Activated CD4-positive, alpha-beta T cell treated with anti-CD3 and anti-CD28 coated beads, Interleukin-2, amount 50 U/mL, for 24 hours (primary cell): ENCODE results near the gene NPR1.
"Not testable (repeated sequence)": the region's sequence is repeated elsewhere in the genome, so short reads cannot be mapped to it uniquely, and the experiment has no call there.

Source experiments
- DNase-seq, 2 donors: peaks; one replicate each; pipeline ENCODE4 v3.0.0-alpha.2; 2020; ENCODE audit warnings: low read depth in 1 of 2, low spot score in 1 of 2

NPR1 gene

DNA sequence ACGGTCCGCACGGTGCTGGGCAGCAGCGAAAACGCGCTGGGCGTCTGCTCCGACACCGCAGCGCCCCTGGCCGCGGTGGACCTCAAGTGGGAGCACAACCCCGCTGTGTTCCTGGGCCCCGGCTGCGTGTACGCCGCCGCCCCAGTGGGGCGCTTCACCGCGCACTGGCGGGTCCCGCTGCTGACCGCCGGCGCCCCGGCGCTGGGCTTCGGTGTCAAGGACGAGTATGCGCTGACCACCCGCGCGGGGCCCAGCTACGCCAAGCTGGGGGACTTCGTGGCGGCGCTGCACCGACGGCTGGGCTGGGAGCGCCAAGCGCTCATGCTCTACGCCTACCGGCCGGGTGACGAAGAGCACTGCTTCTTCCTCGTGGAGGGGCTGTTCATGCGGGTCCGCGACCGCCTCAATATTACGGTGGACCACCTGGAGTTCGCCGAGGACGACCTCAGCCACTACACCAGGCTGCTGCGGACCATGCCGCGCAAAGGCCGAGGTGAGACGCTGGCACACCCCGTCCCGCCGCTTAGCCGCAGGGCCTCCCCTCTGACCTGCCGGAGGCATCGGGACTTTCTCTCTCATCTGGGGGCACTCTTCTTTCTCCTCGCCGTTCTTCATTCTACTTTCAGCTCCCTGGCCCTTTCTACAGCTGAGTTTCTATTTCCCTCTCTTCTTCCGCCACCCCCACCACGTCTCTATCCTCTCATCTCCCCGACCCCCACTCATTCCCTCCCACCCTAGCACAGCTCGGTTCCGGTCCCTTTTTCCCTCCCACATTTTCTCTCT lies 1.0 kb downstream of the NPR1 start:
- no peak for DNase-seq

DNA sequence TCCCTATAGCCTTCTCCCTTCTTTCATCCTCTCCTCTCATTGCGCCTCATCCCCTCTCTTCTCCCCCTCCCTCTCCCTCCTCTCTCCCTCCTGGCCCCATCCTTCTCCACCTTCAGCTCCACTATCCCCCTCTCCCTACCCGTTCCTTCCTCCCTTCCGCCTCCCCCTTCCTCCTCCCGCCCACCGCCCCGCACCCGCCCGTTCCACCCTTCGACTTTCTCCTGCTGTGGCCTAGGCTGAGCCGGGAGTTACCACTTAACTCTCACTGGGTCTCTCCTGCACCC lies 1.6 kb downstream of the NPR1 start:
- DNase-seq: no peak

DNA sequence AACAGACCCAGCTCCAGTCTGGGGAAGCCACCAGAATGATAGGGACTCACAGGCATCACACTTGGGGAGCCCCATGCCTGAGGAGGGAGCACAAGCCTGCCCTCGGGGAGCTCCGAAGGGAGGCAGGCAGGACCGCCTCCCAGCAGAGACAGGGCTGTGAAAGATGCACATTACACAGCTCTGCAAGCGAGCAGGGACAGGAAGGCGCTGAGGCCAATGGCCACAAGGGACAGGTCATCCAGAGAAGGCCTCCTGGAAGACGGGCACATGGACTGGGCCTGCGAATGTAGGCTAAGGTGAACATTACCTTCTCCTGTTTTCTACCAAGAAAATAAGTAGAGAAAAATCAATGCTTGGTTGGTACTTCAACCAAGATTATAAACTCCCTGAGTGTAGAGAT lies 4.2 kb downstream of the NPR1 start:
- no peak for DNase-seq

DNA sequence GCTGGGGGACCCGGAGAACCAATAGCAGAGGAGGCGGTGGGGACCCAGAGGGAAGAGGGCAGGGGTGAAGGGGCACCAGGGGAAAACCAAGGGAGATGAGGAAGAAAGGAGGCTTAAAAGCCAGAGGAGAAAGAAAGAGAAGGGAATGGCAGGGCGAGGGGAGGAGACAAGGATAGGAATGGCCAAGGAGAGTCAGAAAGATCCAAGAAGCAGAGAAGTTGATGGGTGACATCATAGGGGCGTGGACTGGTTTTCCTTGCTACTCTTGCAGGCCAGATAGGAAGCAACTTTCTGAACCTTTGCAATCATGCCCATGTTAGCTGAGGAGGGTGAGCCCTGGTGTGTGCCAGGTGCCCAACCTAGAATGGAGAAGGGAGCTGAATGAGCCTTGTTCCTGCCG lies 5.4 kb downstream of the NPR1 start:
- DNase-seq: no peak

DNA sequence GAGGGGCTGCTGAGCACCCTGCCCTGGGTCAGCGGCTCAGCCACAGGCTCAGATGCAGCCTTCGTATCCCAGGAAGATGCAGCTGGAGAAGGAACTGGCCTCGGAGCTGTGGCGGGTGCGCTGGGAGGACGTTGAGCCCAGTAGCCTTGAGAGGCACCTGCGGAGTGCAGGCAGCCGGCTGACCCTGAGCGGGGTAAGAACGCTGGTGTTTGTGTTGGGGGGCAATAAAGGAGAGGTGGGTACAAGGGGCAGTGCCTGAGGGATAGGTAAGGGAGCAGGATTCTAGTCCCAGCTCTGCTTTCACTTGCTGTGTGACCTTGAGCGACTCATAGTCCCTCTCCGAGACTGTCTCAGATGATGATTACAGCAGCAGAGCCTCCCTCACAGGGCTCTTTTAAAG lies 6.4 kb downstream of the NPR1 start:
- no peak for DNase-seq

DNA sequence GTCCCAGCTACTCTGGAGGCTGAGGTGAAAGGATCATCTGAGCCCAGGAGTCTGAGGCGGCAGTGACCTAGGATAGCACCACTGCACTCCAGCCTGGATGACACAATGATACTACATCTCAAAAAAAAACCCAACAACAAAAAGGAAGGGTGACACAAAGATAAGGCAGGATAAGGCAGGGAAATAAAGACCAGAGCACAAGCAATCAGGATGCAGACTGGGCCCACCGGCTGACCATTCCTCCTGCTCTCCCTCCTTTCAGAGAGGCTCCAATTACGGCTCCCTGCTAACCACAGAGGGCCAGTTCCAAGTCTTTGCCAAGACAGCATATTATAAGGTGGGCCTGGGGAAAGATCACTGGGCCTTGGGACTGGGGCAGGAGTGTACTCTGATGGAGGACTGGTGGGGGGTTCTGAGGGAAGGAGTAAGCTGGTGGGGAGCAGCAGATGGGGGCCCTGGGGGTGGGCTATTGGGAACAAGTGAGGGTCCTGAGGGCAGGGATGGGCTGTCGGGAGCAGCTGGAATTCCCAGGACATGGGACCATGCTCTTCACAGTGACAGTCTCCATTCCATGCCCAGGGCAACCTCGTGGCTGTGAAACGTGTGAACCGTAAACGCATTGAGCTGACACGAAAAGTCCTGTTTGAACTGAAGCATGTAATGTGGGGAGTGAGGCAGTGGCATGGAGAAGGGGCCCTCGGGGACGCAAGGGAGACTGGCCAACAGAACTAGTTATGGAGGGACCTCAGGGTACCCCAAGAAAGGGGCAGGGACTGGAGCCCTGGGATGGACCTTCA lies 7.3 kb downstream of the NPR1 start:
- DNase-seq: no peak

DNA sequence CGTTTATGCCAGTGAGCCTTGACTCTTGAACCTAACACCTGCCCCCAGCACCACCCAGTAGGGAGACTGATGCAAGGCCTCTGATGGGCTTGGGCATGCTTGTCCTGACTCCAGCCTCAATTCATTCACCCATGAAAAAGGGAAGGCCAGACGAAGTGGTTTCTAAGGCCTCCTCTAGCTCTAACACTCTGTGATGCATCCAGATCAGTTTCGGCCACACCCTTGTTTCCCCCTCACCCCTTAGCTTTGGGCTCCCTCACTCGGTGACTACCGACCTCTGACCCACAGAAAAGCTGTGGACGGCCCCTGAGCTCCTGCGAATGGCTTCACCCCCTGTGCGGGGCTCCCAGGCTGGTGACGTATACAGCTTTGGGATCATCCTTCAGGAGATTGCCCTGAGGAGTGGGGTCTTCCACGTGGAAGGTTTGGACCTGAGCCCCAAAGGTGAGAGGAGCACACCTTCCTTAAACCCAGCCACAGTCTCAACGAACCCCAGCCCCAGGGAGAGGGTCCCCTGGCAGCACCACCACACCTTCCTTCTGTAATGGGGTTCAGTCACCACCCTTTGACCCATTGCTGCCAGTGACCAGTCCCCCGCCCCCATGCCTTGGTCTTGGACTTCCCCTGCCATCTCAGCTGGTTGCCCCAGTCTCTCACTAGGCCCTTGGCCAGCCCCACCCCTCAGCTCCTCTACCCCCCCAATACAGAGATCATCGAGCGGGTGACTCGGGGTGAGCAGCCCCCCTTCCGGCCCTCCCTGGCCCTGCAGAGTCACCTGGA lies 9.0 kb downstream of the NPR1 start:
- DNase-seq: no peak

DNA sequence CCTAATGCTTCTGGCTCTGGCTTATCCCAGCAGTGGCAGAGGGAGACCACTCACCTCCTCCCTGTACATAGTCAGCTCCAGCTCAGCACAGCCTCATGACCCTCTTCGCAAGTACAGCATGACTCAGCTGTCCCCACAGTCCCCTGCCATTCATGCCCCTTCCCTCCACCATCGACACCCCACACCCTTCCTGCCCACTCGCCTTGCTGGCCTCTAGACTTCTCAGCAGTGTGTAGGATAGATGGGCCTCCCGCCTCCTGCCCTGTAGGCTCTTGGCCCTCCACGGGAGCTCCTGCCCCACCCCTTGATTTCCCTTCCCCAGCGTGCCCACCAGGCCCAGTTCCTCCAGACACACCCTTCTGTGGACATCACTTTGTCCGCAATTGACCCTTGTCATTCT lies 9.8 kb downstream of the NPR1 start:
- DNase-seq: no peak

DNA sequence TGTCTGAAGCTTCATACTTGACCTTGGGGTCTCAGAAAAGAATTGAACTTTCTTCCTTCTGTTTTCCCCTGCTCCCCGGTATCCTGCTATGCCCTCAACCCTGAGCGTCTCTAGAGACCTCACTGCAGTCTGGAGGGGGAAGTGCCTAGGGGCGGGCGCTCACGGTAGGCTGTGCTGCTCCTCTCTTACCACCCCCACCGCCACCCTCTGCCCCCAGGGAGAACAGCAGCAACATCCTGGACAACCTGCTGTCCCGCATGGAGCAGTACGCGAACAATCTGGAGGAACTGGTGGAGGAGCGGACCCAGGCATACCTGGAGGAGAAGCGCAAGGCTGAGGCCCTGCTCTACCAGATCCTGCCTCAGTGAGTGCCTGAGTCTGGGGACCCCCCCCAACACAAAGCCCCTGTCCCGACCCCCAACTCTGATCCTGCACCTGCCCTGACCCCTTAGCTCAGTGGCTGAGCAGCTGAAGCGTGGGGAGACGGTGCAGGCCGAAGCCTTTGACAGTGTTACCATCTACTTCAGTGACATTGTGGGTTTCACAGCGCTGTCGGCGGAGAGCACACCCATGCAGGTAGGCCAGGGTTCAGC lies 10.3 kb downstream of the NPR1 start:
- DNase-seq: no peak

DNA sequence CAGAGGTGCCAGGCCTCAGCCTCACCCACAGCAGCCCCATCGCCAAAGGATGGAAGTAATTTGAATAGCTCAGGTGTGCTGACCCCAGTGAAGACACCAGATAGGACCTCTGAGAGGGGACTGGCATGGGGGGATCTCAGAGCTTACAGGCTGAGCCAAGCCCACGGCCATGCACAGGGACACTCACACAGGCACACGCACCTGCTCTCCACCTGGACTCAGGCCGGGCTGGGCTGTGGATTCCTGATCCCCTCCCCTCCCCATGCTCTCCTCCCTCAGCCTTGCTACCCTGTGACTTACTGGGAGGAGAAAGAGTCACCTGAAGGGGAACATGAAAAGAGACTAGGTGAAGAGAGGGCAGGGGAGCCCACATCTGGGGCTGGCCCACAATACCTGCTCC lies 15.0 kb downstream of the NPR1 start:
- DNase-seq: no peak

DNA sequence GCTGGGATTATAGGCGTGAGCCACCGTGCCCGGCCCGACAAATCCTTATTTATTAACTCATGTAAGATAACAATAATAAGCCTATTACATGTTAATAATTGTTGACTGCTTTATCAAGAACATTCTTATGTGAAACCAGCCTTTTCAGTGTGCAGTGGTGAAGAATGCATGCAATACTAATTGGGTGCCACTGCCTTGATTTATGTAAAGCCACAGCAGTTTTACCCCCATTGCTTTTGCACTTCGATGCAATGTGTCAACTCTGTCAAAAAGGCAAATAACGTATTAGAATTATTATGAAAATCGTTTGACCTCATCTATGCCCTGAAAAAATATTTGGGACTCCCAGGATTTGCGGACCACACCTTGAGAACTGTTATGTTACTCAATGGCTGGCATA lies 18.3 kb downstream of the NPR1 start:
- DNase-seq: no peak

DNA sequence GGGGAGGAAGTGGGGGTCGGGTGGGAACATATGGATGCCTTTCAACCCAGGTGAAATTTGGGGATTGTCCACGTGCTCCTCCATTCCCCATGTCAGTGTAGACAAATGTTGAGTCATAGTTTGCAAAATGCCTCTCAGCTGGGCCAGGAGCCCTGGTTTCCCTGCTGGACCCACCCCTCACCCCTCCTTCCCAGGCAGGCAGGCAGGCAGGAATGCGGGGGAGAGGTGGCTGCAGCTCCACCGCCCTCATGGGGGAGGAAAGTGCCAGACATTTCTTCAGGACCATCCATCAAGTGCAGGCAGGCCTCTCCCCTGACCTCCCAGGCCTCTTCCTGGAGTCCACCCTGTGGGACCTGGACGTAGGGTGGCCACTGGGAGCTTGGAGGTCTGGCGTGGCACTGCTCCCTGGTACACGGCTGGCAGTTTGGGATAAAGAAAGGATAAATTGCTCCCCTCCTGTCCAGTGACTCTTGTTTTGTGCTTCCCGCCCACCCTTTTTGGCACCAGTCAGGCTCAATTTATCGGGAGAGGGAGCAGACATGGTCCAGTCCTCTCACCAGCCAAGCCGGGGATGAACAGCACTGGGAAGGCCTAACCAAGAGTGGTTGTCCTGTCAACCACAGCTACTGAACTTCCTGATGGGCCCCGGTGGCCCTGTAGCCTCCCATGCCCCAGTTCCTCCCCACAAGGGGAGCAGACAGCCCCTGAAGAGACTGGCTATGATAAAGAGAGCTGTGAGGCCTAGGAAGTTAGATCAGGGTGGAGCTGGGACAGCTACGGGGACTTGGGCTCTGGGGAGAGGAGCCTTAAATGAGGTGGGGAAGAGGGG lies 18.9 kb downstream of the NPR1 start:
- DNase-seq: no peak

DNA sequence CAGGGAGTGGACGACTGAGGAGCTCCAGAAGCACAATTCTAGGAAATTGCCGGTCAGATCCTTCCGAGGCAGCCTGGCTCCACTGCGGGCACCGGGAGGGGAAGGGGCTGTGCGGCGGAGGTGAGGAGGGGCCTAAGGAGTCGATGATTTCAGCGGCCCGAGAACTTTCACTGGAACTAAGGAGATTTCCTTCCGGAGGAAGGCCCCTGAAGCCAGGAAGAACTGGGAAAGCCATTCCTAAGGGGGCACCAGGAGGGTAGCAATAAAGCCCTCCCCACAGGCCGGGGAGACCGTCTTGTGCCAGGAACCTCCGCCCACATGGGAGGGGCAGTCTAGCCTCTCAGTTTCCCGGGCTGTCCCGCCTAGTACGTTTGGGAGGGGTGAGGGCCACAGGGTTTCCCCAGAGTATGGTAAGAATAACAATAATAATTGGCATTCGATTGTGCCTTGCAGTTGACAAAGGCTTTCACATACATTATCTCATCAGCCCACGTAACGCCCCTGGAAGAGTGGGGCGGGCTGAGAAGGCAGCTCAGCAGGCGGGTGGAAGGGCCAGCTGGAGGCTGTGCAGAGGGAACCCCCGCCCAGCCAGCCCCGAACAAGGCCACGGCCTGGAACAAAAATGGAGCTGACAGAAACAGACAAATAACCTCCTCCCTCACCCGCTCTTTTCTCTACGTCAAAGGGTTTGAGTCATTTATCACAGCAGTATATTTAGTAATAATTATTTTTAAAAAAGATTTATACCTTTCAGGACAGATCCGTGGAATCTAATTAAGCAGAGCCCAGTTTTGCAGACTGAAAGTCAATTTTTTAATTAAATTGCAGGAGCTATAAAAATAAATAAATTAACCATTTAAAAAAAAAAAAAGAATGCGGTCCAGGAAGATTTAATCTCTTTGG lies 19.8 kb downstream of the NPR1 start:
- DNase-seq: no peak

DNA sequence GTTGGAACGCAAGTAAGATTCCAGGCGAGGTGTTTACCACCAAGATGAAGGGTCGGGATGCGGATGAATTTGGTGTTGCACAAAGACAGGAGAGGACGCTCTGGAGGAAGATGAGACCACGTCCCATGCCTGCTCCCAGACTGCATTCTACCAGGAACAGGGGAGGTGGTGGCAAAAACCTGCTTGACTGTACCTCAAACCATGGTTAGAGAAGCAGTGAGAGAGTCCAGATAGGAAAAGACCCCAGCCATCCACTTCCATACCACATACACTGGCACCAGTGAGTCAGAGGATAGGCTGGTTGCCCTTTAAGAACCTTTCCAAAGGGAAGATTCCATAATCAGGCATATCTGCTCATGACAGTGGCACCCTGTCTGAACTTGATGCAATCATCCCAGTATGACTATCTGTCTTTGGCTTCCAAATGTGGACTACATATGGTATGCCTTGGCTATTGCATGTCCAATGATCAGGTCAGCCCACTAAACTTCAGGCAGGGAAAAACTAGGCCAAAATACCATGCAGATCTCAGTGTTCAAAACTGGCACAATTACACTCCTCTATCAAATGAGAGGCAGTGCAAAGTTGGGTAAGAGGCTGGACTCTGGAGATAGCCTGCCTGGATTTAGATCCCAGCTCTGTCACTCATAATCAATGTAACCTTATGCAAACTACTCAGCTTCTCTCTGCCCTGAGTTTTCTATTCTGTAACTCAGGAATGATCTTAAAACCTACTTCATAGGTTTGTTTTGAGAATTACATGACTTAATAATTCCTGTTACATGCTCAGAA lies 20.6 kb downstream of the NPR1 start:
- DNase-seq: no peak

DNA sequence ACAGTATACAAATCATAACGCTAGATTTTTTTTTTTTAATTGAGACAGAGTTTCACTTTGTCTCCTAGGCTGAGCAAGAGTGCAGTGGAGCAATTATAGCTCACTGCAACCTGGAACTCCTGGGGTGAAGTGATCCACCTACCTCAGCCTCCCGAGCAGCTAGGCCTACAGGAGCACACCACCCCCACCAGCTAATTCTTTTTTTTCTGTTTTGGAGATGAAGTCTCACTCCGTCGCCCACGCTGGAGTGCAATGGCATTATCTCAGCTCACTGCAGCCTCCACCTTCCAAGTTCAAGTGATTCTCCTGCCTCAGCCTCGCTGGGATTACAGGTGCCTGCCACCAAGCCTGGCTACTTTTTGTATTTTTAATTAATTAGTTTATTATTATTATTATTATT lies 21.3 kb downstream of the NPR1 start:
- DNase-seq: no peak

DNA sequence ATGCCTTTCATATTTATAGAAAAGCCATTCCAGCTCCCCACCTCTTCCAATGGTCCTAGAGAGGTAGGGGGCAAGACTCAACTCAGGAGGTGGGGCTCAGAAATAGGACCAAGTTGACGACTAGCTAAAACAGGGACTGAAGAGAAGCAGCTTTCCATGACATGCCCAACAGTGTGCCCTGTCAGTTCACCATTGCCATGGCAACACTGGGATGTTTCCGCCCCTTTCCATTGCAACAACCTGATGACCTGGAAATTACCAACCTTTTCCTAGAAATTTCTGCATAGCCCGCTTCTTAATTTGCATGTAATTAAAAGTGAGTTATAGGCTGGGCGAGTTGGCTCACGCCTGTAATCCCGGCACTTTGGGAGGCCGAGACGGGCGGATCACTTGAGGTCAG lies 27.0 kb downstream of the NPR1 start:
- DNase-seq: no peak

DNA sequence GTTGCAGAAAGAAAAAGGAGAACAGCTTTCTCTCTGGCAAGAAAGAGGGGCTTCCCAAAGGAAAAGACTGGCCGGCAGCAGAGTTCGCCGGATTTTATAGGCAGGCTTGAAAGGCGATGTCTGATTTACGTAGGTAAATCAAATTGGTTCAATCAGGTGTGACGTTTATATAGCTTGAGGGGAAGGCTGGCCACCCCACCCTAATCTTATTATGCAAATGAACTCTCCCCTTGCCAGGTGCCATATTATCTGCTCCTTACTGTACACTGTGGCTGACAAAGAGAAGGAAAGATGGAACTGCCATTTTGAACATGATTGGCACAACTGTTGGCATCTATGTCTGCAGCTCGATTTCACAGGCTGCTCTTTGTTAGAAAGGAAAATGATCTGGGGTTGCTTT lies 32.5 kb downstream of the NPR1 start:
- DNase-seq: no peak

DNA sequence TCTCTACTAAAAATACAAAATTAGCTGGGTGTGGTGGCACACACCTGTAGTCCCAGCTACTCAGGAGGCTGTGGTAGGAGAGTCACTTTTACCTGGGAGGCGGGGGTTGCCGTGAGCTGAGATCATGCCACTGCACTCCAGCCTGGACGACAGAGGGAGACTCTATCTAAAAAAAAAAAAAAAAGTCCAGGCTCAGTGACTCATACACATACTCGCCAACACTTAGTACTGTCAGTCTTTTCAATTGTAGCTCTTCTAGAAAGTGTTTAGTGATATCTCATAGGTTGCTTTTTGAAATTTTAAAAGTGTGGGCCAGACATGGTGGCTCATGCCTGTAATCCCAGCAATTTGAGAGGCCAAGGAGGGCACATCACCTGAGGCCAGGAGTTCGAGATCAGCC lies 37.7 kb downstream of the NPR1 start:
- not testable (repeated sequence) for DNase-seq

DNA sequence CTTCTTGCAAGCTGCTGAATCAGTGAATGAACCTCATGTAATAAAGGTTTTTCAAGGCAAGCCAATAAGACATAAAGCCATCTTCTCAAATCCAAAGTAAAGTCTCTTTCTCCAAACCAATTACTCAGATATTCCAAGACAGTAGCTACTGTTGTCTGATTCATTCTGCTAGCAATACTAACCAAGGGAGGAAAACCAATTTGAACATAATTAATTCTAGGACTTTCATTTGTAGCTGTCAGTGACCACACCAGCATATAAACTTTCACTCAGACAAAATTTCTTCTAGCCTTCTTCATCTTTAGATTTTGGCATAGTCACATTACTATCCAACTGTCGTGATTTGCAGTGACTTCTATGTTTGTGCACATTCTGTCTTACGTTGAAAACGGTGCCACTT lies 38.8 kb downstream of the NPR1 start:
- no peak for DNase-seq
